Cortex of kidney (tissue), 1 donor: Measurements from ENCODE around the gene MAP10.

Source experiments
- DNase-seq: peaks from one replicate; lab custom pipeline; 2025; lab: John Stamatoyannopoulos, UW

MAP10 gene

DNA sequence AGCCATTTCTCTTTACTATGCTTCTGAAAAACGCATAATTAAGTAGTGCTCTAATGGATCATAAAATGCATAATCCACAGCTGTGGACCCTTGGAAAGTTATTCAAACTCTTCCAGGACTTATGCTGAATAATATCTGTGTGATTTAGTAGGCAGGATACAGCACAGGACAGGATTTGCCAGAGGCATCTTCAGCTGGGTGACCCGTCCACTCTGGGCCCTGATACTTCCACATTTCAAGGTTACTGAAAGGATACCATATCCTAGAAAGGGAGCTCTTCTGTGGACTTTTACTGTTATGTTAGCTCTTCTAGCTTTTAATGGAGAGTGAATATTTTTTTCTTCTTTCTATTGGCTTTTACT, 49.6 kb downstream of the MAP10 start:
- no peak for DNase-seq

DNA sequence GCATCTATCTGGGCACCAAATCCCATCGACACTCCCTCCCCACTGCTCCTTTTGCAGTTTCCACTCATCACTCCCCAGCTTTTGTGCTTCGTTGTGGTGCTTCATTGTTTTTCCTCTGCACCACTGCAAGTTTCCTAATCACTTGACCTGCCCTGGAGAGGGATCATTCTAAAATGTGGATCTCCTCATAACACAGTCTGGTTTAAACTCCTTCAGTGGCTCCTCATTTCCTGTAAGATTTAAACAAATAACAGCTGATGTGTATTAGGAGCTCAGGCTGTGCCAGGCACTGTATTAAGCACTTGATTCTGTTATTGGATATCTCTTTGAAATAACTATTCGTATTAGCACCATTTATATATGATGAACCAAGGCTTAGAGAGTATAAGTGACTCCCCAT, 51.3 kb downstream of the MAP10 start:
- no peak for DNase-seq
